Upper lobe of right lung (tissue), 1 donor: ENCODE results near the gene ARL4D. TPM values are rescaled to one million over a fixed set of nuclear protein-coding genes. Genes with fewer than 3 reads are reported as not detected.

ENCODE experiments used
- ATAC-seq: fragments of 200-7000 bp; cut with Tn5 transposase; one replicate; pipeline ENCODE4 v1.9.1; 2020; ENCODE audit warnings: mild to moderate bottlenecking, moderate library complexity
- DNase-seq: peaks from one replicate; pipeline ENCODE4 v3.0.0-alpha.2; 2020
- H3K27ac ChIP-seq: fragments of 200-600 bp; one replicate; pipeline ENCODE4 v1.8.0; 2022
- H3K27me3 ChIP-seq: fragments of 200-600 bp; one replicate; pipeline ENCODE4 v1.8.0; 2022; ENCODE audit warnings: mild to moderate bottlenecking
- H3K36me3 ChIP-seq: fragments of 200-600 bp; one replicate; pipeline ENCODE4 v1.8.0; 2022
- H3K4me1 ChIP-seq: fragments of 200-600 bp; one replicate; pipeline ENCODE4 v1.8.0; 2022
- H3K4me3 ChIP-seq: fragments of 200-600 bp; one replicate; pipeline ENCODE4 v1.8.0; 2022; ENCODE audit warnings: mild to moderate bottlenecking
- H3K9me3 ChIP-seq: fragments of 200-600 bp; one replicate; pipeline ENCODE4 v1.8.0; 2022
- CTCF ChIP-seq: fragments of 200-600 bp; IDR thresholded peaks from one replicate; pipeline ENCODE4 v1.8.0; 2022; ENCODE audit warnings: antibody characterized with exemption
- intact Hi-C: fragments of 100-400 bp; cut with DNase I; formaldehyde crosslinking; loops from one replicate; pipeline ENCODE4 v1.11.0; 2022
- total RNA-seq: library from RNA; stranded (reverse); fragmentation: NEBNext Ultra II Directional; extraction: Animal tissue kit (Norgen Biotek cat#: 25700); gene quantifications from one replicate; pipeline ENCODE4 v1.2.1, GENCODE V29; 2021
- donor health status: DM: no; HTN: yes; CAD: no; lungs with severe emphysema.

Gene ARL4D
- total RNA-seq, 1 donor from 2014 or later = 18.5 TPM

DNA sequence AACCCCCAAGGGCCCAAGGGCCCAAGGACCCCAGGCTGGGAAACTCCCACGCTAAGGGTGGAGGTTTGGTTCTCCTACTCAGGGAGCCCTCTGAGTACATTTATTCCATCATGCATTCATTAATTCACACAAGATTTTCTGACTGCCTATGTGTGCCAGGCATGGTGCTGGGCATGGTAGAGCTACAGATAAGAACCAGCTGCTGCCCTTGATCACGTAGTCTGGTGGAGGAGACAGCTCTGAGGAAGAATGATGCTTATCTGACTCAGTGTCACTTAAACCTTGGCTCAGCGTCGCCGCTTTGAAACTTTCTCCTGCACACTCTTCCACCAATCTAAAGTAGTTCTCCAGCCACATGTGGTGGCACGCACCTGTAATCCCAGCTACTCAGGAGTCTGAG, 3.6 kb upstream of the ARL4D start:
- ATAC-seq (no peak), DNase-seq (no peak)
- no peak overlapping the region for H3K27ac ChIP-seq
- no peak for TF ChIP-seq CTCF
- no peak overlapping the region for H3K4me3 ChIP-seq
- no peaks in the 10 kb centered on the region for H3K36me3 ChIP-seq
- peaks cover 29% of the 10 kb centered on the region for H3K4me1 ChIP-seq
- H3K9me3 ChIP-seq = no peaks in the 10 kb centered on the region
- H3K27me3 ChIP-seq = no peaks in the 10 kb centered on the region
- intact Hi-C loops = no loop called here

- TF ChIP-seq CTCF = no peak
- Histone ChIP-seq H3K4me1 (peaks cover 29% of the 10 kb centered on the region), H3K4me3 (no peak overlapping the region), H3K9me3 (no peaks in the 10 kb centered on the region), H3K27ac (no peak overlapping the region), H3K36me3 (no peaks in the 10 kb centered on the region), H3K27me3 (no peaks in the 10 kb centered on the region)
- no peak for ATAC-seq
- intact Hi-C loops = loop anchor here (2.0 kb wide), 1 partner anchor 84 kb away; no protein-coding TSS in a partner anchor
- no peak for DNase-seq
Measured at GRCh38 chr17:43396491-43397060, 2.2 kb upstream of the ARL4D start.

- Histone ChIP-seq H3K27me3 (no peaks in the 10 kb centered on the region), H3K27ac (peak overlapping the region; percentile 85), H3K36me3 (no peaks in the 10 kb centered on the region), H3K4me3 (peak overlapping the region; percentile 73), H3K4me1 (peaks cover 19% of the 10 kb centered on the region), H3K9me3 (no peaks in the 10 kb centered on the region)
- no peak for TF ChIP-seq CTCF
- intact Hi-C loops = no loop called here
- peak; percentile 8 for ATAC-seq
- no peak for DNase-seq
Measured at GRCh38 chr17:43399839-43400328, 1.1 kb downstream of the ARL4D start.

DNA sequence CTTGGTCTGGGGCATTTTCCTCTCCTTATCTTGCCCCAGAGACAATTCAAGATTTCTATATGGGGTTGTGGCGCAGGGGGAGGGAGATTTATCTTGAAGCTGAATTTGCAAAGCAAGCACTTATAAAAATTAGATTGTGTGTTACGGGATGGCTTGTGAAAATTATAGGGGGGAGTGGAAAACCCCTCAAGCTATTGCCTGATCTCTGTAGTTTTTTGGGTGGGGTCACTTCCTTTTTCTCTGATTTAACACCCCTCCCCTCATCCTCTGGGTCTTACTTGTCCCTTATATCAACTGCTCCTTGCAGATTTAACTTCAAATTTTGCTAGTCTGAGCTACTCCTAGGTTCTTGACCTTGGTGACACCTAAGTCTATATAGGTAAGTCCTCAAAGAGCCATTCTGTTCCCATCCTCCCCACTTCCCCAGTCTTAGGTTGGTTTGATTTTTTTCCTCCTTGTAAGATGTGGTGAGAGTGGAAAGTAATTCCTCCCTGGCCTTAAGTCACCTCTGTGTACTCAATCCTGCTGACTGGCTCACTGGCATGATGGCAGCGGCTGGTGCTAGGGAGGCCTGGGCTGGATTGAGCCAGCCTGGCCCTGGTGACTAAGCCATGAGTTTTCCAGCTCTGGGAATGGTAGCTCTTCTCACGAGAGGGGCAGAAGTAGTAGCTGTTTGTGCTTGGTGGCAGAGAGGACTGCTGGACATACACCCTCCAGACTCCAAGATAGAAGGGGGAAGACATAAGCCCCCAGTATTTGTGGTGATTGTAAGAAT, 2.3 kb downstream of the ARL4D start:
- DNase-seq (no peak), ATAC-seq (peak; percentile 67)
- H3K27ac ChIP-seq = peak overlapping the region; percentile 39
- peaks cover 14% of the 10 kb centered on the region for H3K4me1 ChIP-seq
- TF ChIP-seq CTCF = no peak
- H3K4me3 ChIP-seq = peak overlapping the region; percentile 73
- no peaks in the 10 kb centered on the region for H3K9me3 ChIP-seq
- H3K36me3 ChIP-seq = no peaks in the 10 kb centered on the region
- intact Hi-C loops = no loop called here
- H3K27me3 ChIP-seq = no peaks in the 10 kb centered on the region

DNA sequence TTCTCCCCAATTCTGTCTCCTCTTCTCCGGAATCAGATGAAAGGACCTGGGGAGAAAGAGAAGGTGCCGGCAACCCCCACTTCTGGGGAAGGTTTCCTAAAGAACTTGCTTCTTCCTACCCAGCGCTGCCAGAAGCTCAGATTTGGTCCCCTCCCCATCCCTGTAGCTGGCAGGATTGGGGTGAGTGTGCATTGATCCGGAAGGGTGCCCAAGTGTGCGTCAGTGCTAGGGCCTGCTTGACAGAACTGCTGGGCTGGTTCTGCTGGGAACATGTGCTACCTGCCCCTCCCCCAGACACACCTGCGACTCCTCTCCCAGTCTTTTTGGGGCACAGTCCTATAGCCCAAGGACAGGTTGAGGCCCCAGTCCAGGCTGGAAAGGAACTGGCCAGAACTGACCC, 3.3 kb downstream of the ARL4D start:
- no peaks in the 10 kb centered on the region for H3K9me3 ChIP-seq
- peak overlapping the region; percentile 73 for H3K4me3 ChIP-seq
- no peak for DNase-seq
- H3K36me3 ChIP-seq = no peaks in the 10 kb centered on the region
- no peak for TF ChIP-seq CTCF
- intact Hi-C loops = no loop called here
- H3K27ac ChIP-seq = no peak overlapping the region
- no peaks in the 10 kb centered on the region for H3K27me3 ChIP-seq
- H3K4me1 ChIP-seq = peaks cover 16% of the 10 kb centered on the region
- ATAC-seq = no peak
